Fibroblast of mammary gland (primary cell): ENCODE measurements around the gene UCK1.

Experiments used
- DNase-seq: peaks from one replicate; pipeline ENCODE4 v3.0.0-alpha.2; 2010; ENCODE audit warnings: low read depth
- H3K4me3 ChIP-seq: 2 replicates; pipeline ENCODE4 v1.5.1; 2011; ENCODE audit warnings: low read depth, mild to moderate bottlenecking, low read length, moderate library complexity; ENCODE audit not compliant: control insufficient read depth
- TF ChIP-seq, protein P1 (sequence below): conservative IDR thresholded peaks from 2 replicates; pipeline ENCODE4 v1.5.1; 2011; ENCODE audit warnings: low read depth, low read length, inconsistent platforms; ENCODE audit not compliant: control insufficient read depth, insufficient read depth

Gene UCK1

GRCh38 chr9:131475111-131475955, 55.7 kb downstream of the UCK1 start:
- TF ChIP-seq, protein P1, sequence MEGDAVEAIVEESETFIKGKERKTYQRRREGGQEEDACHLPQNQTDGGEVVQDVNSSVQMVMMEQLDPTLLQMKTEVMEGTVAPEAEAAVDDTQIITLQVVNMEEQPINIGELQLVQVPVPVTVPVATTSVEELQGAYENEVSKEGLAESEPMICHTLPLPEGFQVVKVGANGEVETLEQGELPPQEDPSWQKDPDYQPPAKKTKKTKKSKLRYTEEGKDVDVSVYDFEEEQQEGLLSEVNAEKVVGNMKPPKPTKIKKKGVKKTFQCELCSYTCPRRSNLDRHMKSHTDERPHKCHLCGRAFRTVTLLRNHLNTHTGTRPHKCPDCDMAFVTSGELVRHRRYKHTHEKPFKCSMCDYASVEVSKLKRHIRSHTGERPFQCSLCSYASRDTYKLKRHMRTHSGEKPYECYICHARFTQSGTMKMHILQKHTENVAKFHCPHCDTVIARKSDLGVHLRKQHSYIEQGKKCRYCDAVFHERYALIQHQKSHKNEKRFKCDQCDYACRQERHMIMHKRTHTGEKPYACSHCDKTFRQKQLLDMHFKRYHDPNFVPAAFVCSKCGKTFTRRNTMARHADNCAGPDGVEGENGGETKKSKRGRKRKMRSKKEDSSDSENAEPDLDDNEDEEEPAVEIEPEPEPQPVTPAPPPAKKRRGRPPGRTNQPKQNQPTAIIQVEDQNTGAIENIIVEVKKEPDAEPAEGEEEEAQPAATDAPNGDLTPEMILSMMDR = no peak
- no peak for DNase-seq

GRCh38 chr9:131474711-131475110, 56.4 kb downstream of the UCK1 start:
- TF ChIP-seq, protein P1 = no peak
- no peak for DNase-seq

More at GRCh38 chr9:131475111-131475955, 55.7 kb downstream of the UCK1 start:
- no peak overlapping the region for H3K4me3 ChIP-seq

DNA sequence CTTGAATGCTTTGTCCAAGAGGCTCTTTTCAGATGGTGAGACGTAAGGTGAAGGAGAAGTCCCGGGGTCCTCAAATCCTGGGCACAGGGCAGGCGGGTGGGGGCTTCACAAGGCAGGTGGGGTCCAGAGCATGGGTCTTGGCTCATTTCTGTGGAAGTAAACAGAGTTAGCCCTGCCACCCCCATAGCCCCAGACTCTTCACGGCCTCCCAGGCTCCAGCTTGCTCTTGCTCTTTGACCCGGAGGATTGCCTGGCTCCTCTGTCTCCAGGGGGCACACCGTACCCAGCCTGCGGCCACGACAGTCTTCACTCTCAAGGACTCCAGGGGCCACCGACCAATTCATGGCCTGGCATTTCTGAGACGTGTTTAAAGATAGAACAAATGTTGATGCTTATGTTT, 57.2 kb downstream of the UCK1 start:
- DNase-seq = no peak
- TF ChIP-seq, protein P1 = no peak
- no peak overlapping the region for H3K4me3 ChIP-seq

More at GRCh38 chr9:131474711-131475110, 56.4 kb downstream of the UCK1 start:
- H3K4me3 ChIP-seq = no peak overlapping the region
